HepG2 (cell line): ENCODE data around the gene ZNF860. TPM values are rescaled to one million over a fixed set of nuclear protein-coding genes. Genes with fewer than 3 reads are reported as not detected.

ENCODE experiments used
- ATAC-seq: fragments of 200-7000 bp; cut with Tn5 transposase; 3 replicates; pipeline ENCODE4 v1.9.1; 2020; ENCODE audit warnings: mild to moderate bottlenecking, moderate library complexity
- BruUV-seq: library from RNA; stranded (reverse); fragments of 400-500 nt; replicated peaks from 2 replicates; lab custom pipeline; 2021; lab: Mats Ljungman, UMichigan
- CTCF ChIA-PET: fragments of 300-600 bp; formaldehyde crosslinking; extraction: SDS; loops from one replicate; lab custom pipeline; 2021; ENCODE audit warnings: low total read pairs, inconsistent platforms, low intra/inter-chr PET ratio; lab: Yijun Ruan, JAX
- POLR2A ChIA-PET: fragments of 350-600 bp; sonication (Branson Sonifier 250); formaldehyde crosslinking; loops from one replicate; lab custom pipeline; 2020; ENCODE audit warnings: antibody characterized with exemption, inconsistent platforms; lab: Yijun Ruan, JAX
- DNase-seq: peaks from one replicate; pipeline ENCODE4 v3.0.0-alpha.2; 2015; ENCODE audit warnings: low spot score
- FAIRE-seq: peaks from 3 replicates; lab custom pipeline; 2011; peaks lifted over from hg19 to GRCh38; lab: Jason Lieb, UNC
- H2AFZ ChIP-seq: one replicate; pipeline ENCODE4 v1.6.1; 2011; ENCODE audit warnings: low read length, inconsistent platforms
- H3K27ac ChIP-seq: fragments of 300-600 bp; 3 replicates; pipeline ENCODE4 v1.8.0; 2011; ENCODE audit warnings: mixed run types, mild to moderate bottlenecking, mixed read lengths, low read length, inconsistent platforms; ENCODE audit not compliant: insufficient read depth; ENCODE audit errors: extremely low read length
- H3K27me3 ChIP-seq, 2 experiments: fragments of 200-600 bp in 1 of 2; 2 replicates in 1 of 2; 3 replicates in 1 of 2; pipeline versions ENCODE4 v1.6.0 to v1.8.0; 2011; ENCODE audit warnings: low read length in 2 of 2, mild to moderate bottlenecking in 2 of 2, moderate library complexity in 2 of 2, inconsistent platforms in 1 of 2; ENCODE audit not compliant: insufficient read depth in 2 of 2, control insufficient read depth in 1 of 2
- H3K36me3 ChIP-seq, 2 experiments: fragments of 200-600 bp in 1 of 2; replicated peaks in 1 of 2; 2 replicates in 1 of 2; 3 replicates in 1 of 2; pipeline versions ENCODE4 v1.5.1 to v1.8.0; 2011; ENCODE audit warnings: low read length in 2 of 2, inconsistent platforms in 1 of 2; ENCODE audit not compliant: insufficient read depth in 2 of 2, control insufficient read depth in 1 of 2
- H3K4me1 ChIP-seq: 2 replicates; pipeline ENCODE4 v1.5.1; 2012; ENCODE audit warnings: low read length, inconsistent platforms; ENCODE audit not compliant: insufficient read depth
- H3K4me2 ChIP-seq: 2 replicates; pipeline ENCODE4 v1.6.0; 2011; ENCODE audit warnings: low read depth, low read length, inconsistent platforms
- H3K4me3 ChIP-seq, 3 experiments: fragments of 200-600 bp in 1 of 3; sonication (generic), shearing (Covaris generic) in 1 of 3; replicated peaks in 1 of 3; 2 replicates each; pipeline ENCODE4 v1.5.1; 2011 to 2016; ENCODE audit warnings: low read length in 3 of 3, inconsistent platforms in 2 of 3, low read depth in 2 of 3, mild to moderate bottlenecking in 2 of 3, control low read depth in 1 of 3, mixed read lengths in 1 of 3; ENCODE audit not compliant: insufficient read depth in 1 of 3
- H3K79me2 ChIP-seq: one replicate; pipeline ENCODE4 v1.6.1; 2011; ENCODE audit warnings: low read length, inconsistent platforms; ENCODE audit not compliant: insufficient read depth
- H3K9ac ChIP-seq: 2 replicates; pipeline ENCODE4 v1.6.0; 2011; ENCODE audit warnings: mild to moderate bottlenecking, low read depth, low read length, inconsistent platforms; ENCODE audit not compliant: insufficient read depth
- H3K9me3 ChIP-seq: 2 replicates; pipeline ENCODE4 v1.5.1; 2012; ENCODE audit warnings: mild to moderate bottlenecking, low read length
- H4K20me1 ChIP-seq: 2 replicates; pipeline ENCODE4 v1.6.0; 2011; ENCODE audit warnings: inconsistent platforms, mild to moderate bottlenecking, low read length, moderate library complexity; ENCODE audit not compliant: insufficient read depth
- CCAR2 ChIP-seq: fragments of 200-400 bp; formaldehyde crosslinking; optimal IDR thresholded peaks from 2 replicates; pipeline ENCODE3; 2018; ENCODE audit warnings: low read depth, mild to moderate bottlenecking, low read length, moderate library complexity
- ELF3 ChIP-seq: IDR thresholded peaks from 2 replicates; pipeline ENCODE4 v1.6.1; 2016; ENCODE audit warnings: missing genetic modification reagents, missing compliant biosample characterization
- GTF3A ChIP-seq: sonication (generic); formaldehyde crosslinking; conservative IDR thresholded peaks from 2 replicates; pipeline ENCODE4 v1.4.0; 2020; ENCODE audit warnings: mild to moderate bottlenecking, missing genetic modification reagents
- NPAS2 ChIP-seq: sonication (generic); formaldehyde crosslinking; IDR thresholded peaks from 2 replicates; pipeline ENCODE4 v1.8.0; 2022; ENCODE audit warnings: mild to moderate bottlenecking, missing genetic modification reagents, borderline replicate concordance
- RBFOX2 ChIP-seq: fragments of 200-400 bp; formaldehyde crosslinking; IDR thresholded peaks from 2 replicates; pipeline ENCODE4 v1.6.1; 2017; ENCODE audit warnings: low read depth, mild to moderate bottlenecking, low read length
- SMARCE1 ChIP-seq: fragments of 450-650 bp; IDR thresholded peaks from 2 replicates; pipeline ENCODE4 v1.6.1; 2017; ENCODE audit warnings: borderline replicate concordance
- U2AF1 ChIP-seq: fragments of 200-400 bp; formaldehyde crosslinking; optimal IDR thresholded peaks from 2 replicates; pipeline ENCODE3; 2017; ENCODE audit warnings: mild to moderate bottlenecking, low read depth, low read length
- ZC3H13 ChIP-seq: sonication (generic); formaldehyde crosslinking; IDR thresholded peaks from 2 replicates; pipeline ENCODE4 v1.8.1; 2023; ENCODE audit warnings: mild to moderate bottlenecking, missing genetic modification reagents, moderate library complexity
- ZNF274 ChIP-seq: sonication (generic); formaldehyde crosslinking; IDR thresholded peaks from 2 replicates; pipeline ENCODE4 v1.5.1; 2020; ENCODE audit warnings: mild to moderate bottlenecking, missing genetic modification reagents
- ZNF564 ChIP-seq: sonication (generic); formaldehyde crosslinking; IDR thresholded peaks from 2 replicates; pipeline ENCODE4 v1.8.1; 2023; ENCODE audit warnings: mild to moderate bottlenecking, missing genetic modification reagents
- ZNF7 ChIP-seq: IDR thresholded peaks from 2 replicates; pipeline ENCODE4 v1.6.1; 2016; ENCODE audit warnings: missing biosample characterization, missing genetic modification reagents
- ZSCAN12 ChIP-seq: sonication (generic); formaldehyde crosslinking; IDR thresholded peaks from 2 replicates; pipeline ENCODE4 v1.9.0; 2021; ENCODE audit warnings: mild to moderate bottlenecking, missing genetic modification reagents
- WGBS: methylation state at CpG from one replicate; pipeline ENCODE4 v1.1.6; 2017; ENCODE audit warnings: low lambda C conversion rate; 5-methylcytosine and 5-hydroxymethylcytosine counted together
- in situ Hi-C: cut with HindIII; loops from 2 replicates; pipeline ENCODE4 v1.10.0; 2017; ENCODE audit warnings: low pct_unique_long_range_greater_than_20kb; ENCODE audit not compliant: extremely low pct_ligation_motif_present
- intact Hi-C: fragments of 100-400 bp; cut with micrococcal nuclease; formaldehyde crosslinking; loops from one replicate; pipeline ENCODE4 v1.10.0; 2022; ENCODE audit not compliant: unreplicated experiment
- polyA plus RNA-seq, 8 experiments: library from polyadenylated mRNA; depleted of rRNA in 3 of 8; stranded (reverse) in 7 of 8; unstranded in 1 of 8; fragments of >200 nt; fragmentation: Illumina TruSeq in 4 of 8; extraction: Trizol in 4 of 8; gene quantifications; 2 replicates each; pipeline versions ENCODE4 v1.2.1 to v1.2.3, GENCODE V29; 2011 to 2016; ENCODE audit warnings: low read depth in 4 of 8, missing spikeins in 1 of 8, mixed read lengths in 1 of 8; ENCODE audit not compliant: insufficient read depth in 1 of 8
- total RNA-seq, 5 experiments: library from RNA; depleted of rRNA; stranded (reverse); fragments of >200 nt; fragmentation: Illumina TruSeq; extraction: Trizol; gene quantifications; 2 replicates each; pipeline ENCODE4 v1.2.3, GENCODE V29; 2016; ENCODE audit warnings: low read depth in 1 of 5
- TF ChIP-seq, protein P1 (sequence below): sonication (generic); formaldehyde crosslinking; IDR thresholded peaks from 2 replicates; pipeline ENCODE4 v1.5.0; 2020; ENCODE audit warnings: mild to moderate bottlenecking, missing genetic modification reagents
- TF ChIP-seq, protein P2 (sequence below): sonication (generic); formaldehyde crosslinking; IDR thresholded peaks from 2 replicates; pipeline ENCODE4 v1.4.0; 2020; ENCODE audit warnings: mild to moderate bottlenecking, missing genetic modification reagents, borderline replicate concordance
- TF ChIP-seq, protein P3 (sequence below): sonication (generic); formaldehyde crosslinking; IDR thresholded peaks from 2 replicates; pipeline ENCODE4 v1.5.1; 2020; ENCODE audit warnings: missing genetic modification reagents, mild to moderate bottlenecking, borderline replicate concordance
- TF ChIP-seq, protein P4 (sequence below): sonication (generic); formaldehyde crosslinking; IDR thresholded peaks from 2 replicates; pipeline ENCODE4 v1.4.0; 2020; ENCODE audit warnings: mild to moderate bottlenecking, missing genetic modification reagents
- TF ChIP-seq, protein P5 (sequence below): sonication (generic); formaldehyde crosslinking; IDR thresholded peaks from 2 replicates; pipeline ENCODE4 v1.5.1; 2020; ENCODE audit warnings: mild to moderate bottlenecking, missing genetic modification reagents, borderline replicate concordance

The ZNF860 gene
- total and polyA plus RNA-seq, 2 of the 13 experiments (the other 11 are each of a cell fraction or from before 2014, with no cell fraction given), result 0.55 to 0.73 TPM

DNA sequence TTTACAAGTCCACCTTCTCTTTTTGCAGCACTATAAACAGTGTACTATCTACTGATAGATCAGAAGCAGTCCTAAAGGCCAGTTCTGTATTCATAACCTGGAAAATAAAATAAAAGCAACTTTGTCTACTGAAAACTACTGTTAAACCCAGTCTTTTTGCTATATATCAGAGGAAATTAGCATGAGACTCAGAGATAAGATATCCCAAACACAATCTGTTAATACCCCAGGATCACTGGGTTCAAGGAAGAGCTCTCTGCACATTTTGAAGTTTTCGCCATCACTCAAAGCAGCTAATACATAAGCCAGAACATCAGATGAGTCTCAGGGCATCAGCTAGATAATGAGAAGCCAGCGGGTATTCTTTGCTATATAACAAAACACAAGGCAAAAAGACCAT, 22.3 kb upstream of the ZNF860 start:
- peaks cover 12% of the 10 kb centered on the region for H3K9me3 ChIP-seq
- H4K20me1 ChIP-seq, result no peaks in the 10 kb centered on the region
- H3K27ac ChIP-seq, result peak overlapping the region; percentile 58
- peaks cover 70% of the 10 kb centered on the region for H3K4me1 ChIP-seq
- BruUV-seq, result no TSS peak
- H3K9ac ChIP-seq, result peak overlapping the region; percentile 56
- DNase-seq (no peak), ATAC-seq (no peak), FAIRE-seq (no peak)
- H3K4me3 ChIP-seq, result peak overlapping the region in 1 of 3 experiments; percentile 31; a peak in 1 of 6 replicates
- H3K27me3 ChIP-seq, result no peaks in the 10 kb centered on the region
- intact Hi-C loops, result no loop called here
- WGBS, result 88% methylated on average over 2 of the region's 2 CpGs
- CTCF ChIA-PET, result no interaction called here
- peak overlapping the region; percentile 28 for H2AFZ ChIP-seq
- POLR2A ChIA-PET, result no interaction called here
- in situ Hi-C loops, result no loop called here
- peak overlapping the region; percentile 74 for H3K4me2 ChIP-seq
- peaks cover 81% of the 10 kb centered on the region for H3K79me2 ChIP-seq
- 0 out of 5 replicates have a peak, but pooled peaks cover 0 to 1% of the 10 kb centered on the region in 2 experiments for H3K36me3 ChIP-seq
- TF ChIP-seq, protein P1, sequence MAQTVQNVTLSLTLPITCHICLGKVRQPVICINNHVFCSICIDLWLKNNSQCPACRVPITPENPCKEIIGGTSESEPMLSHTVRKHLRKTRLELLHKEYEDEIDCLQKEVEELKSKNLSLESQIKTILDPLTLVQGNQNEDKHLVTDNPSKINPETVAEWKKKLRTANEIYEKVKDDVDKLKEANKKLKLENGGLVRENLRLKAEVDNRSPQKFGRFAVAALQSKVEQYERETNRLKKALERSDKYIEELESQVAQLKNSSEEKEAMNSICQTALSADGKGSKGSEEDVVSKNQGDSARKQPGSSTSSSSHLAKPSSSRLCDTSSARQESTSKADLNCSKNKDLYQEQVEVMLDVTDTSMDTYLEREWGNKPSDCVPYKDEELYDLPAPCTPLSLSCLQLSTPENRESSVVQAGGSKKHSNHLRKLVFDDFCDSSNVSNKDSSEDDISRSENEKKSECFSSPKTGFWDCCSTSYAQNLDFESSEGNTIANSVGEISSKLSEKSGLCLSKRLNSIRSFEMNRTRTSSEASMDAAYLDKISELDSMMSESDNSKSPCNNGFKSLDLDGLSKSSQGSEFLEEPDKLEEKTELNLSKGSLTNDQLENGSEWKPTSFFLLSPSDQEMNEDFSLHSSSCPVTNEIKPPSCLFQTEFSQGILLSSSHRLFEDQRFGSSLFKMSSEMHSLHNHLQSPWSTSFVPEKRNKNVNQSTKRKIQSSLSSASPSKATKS (CRISPR knock-in tag), result no peak
- TF ChIP-seq ZNF7 (CRISPR knock-in tag) (no peak), NPAS2 (CRISPR knock-in tag) (no peak), ELF3 (CRISPR knock-in tag) (no peak), U2AF1 (no peak), CCAR2 (no peak), ZNF564 (CRISPR knock-in tag) (no peak), GTF3A (CRISPR knock-in tag) (no peak), ZNF274 (CRISPR knock-in tag) (no peak), ZSCAN12 (CRISPR knock-in tag) (no peak), RBFOX2 (no peak), SMARCE1 (no peak), ZC3H13 (CRISPR knock-in tag) (no peak)
- TF ChIP-seq, protein P2, sequence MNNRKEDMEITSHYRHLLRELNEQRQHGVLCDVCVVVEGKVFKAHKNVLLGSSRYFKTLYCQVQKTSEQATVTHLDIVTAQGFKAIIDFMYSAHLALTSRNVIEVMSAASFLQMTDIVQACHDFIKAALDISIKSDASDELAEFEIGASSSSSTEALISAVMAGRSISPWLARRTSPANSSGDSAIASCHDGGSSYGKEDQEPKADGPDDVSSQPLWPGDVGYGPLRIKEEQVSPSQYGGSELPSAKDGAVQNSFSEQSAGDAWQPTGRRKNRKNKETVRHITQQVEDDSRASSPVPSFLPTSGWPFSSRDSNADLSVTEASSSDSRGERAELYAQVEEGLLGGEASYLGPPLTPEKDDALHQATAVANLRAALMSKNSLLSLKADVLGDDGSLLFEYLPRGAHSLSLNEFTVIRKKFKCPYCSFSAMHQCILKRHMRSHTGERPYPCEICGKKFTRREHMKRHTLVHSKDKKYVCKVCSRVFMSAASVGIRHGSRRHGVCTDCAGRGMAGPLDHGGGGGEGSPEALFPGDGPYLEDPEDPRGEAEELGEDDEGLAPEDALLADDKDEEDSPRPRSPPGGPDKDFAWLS (CRISPR knock-in tag), result no peak
- TF ChIP-seq, protein P3, sequence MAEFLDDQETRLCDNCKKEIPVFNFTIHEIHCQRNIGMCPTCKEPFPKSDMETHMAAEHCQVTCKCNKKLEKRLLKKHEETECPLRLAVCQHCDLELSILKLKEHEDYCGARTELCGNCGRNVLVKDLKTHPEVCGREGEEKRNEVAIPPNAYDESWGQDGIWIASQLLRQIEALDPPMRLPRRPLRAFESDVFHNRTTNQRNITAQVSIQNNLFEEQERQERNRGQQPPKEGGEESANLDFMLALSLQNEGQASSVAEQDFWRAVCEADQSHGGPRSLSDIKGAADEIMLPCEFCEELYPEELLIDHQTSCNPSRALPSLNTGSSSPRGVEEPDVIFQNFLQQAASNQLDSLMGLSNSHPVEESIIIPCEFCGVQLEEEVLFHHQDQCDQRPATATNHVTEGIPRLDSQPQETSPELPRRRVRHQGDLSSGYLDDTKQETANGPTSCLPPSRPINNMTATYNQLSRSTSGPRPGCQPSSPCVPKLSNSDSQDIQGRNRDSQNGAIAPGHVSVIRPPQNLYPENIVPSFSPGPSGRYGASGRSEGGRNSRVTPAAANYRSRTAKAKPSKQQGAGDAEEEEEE, result no peak
- TF ChIP-seq, protein P4, sequence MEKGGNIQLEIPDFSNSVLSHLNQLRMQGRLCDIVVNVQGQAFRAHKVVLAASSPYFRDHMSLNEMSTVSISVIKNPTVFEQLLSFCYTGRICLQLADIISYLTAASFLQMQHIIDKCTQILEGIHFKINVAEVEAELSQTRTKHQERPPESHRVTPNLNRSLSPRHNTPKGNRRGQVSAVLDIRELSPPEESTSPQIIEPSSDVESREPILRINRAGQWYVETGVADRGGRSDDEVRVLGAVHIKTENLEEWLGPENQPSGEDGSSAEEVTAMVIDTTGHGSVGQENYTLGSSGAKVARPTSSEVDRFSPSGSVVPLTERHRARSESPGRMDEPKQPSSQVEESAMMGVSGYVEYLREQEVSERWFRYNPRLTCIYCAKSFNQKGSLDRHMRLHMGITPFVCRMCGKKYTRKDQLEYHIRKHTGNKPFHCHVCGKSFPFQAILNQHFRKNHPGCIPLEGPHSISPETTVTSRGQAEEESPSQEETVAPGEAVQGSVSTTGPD (CRISPR knock-in tag), result no peak
- TF ChIP-seq, protein P5, sequence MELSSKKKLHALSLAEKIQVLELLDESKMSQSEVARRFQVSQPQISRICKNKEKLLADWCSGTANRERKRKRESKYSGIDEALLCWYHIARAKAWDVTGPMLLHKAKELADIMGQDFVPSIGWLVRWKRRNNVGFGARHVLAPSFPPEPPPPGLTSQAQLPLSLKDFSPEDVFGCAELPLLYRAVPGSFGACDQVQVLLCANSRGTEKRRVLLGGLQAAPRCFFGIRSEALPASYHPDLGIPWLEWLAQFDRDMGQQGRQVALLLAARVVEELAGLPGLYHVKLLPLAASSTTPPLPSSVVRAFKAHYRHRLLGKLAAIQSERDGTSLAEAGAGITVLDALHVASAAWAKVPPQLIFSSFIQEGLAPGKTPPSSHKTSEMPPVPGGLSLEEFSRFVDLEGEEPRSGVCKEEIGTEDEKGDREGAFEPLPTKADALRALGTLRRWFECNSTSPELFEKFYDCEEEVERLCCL (CRISPR knock-in tag), result no peak
